ENCODE results near the gene C2CD4D.

DNA sequence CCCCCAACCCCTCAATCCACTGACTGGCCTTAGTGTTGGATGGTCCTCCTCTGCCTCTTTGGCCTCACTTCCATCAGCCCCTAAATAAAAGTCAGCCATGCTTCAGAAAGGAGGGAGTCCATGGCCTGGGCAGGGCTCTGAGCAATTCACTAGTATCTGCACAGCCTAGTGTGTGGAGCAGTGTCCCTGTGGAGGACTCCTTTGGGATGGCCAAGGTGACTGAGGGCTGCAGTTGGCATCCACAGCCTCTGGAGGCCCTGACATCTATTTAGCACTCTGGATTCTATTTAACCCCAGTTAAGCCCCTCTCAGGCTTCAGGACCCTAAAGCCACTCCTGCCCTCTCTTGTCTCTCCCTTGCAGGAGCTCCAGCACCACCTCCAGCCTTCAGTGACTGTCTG, 10.3 kb upstream of the C2CD4D start:
- TF ChIP-seq, protein P1, sequence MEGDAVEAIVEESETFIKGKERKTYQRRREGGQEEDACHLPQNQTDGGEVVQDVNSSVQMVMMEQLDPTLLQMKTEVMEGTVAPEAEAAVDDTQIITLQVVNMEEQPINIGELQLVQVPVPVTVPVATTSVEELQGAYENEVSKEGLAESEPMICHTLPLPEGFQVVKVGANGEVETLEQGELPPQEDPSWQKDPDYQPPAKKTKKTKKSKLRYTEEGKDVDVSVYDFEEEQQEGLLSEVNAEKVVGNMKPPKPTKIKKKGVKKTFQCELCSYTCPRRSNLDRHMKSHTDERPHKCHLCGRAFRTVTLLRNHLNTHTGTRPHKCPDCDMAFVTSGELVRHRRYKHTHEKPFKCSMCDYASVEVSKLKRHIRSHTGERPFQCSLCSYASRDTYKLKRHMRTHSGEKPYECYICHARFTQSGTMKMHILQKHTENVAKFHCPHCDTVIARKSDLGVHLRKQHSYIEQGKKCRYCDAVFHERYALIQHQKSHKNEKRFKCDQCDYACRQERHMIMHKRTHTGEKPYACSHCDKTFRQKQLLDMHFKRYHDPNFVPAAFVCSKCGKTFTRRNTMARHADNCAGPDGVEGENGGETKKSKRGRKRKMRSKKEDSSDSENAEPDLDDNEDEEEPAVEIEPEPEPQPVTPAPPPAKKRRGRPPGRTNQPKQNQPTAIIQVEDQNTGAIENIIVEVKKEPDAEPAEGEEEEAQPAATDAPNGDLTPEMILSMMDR (IDR thresholded peaks at IDR 0.05), result no peak
- TF ChIP-seq POLR2A (IDR thresholded peaks at IDR 0.05), result no peak

Measured in uterus (tissue), 2 donors.